Activated effector memory CD4-positive, alpha-beta T cell treated with anti-CD3 and anti-CD28 coated beads, Interleukin-2, amount 50 U/mL, for 16 hours (primary cell): Measurements from ENCODE around the gene SIRT5.
A peak's percentile ranks its signal among the peaks of the same experiment; 100 is the strongest.

Experiments
- DNase-seq: peaks from one replicate; pipeline ENCODE4 v3.0.0-alpha.2; 2020

Gene SIRT5

GRCh38 chr6:13554929-13555333 lies 19.5 kb upstream of the SIRT5 start:
- no peak for DNase-seq

GRCh38 chr6:13557841-13558240 lies 16.6 kb upstream of the SIRT5 start:
- DNase-seq, result no peak

- no peak for DNase-seq
These were observed 15.7 kb upstream of the SIRT5 start for GRCh38 chr6:13558718-13559117.

GRCh38 chr6:13559251-13559650 lies 15.2 kb upstream of the SIRT5 start:
- no peak for DNase-seq

- no peak for DNase-seq
These were observed 14.3 kb upstream of the SIRT5 start for GRCh38 chr6:13559968-13560650.

- DNase-seq, result no peak
These were observed 13.8 kb upstream of the SIRT5 start for GRCh38 chr6:13560651-13561044.

GRCh38 chr6:13561624-13562267 lies 12.7 kb upstream of the SIRT5 start:
- DNase-seq, result no peak

GRCh38 chr6:13563009-13563408 lies 11.4 kb upstream of the SIRT5 start:
- no peak for DNase-seq

- DNase-seq, result no peak
These were observed 8.5 kb upstream of the SIRT5 start for GRCh38 chr6:13565921-13566320.

GRCh38 chr6:13566500-13566899 lies 7.9 kb upstream of the SIRT5 start:
- no peak for DNase-seq

GRCh38 chr6:13568970-13569369 lies 5.4 kb upstream of the SIRT5 start:
- no peak for DNase-seq

GRCh38 chr6:13572240-13572639 lies 2.2 kb upstream of the SIRT5 start:
- DNase-seq, result no peak

GRCh38 chr6:13572951-13573654 lies 1.3 kb upstream of the SIRT5 start:
- DNase-seq, result no peak

- peak; percentile 69 for DNase-seq
These were observed 711 bp upstream of the SIRT5 start for GRCh38 chr6:13573669-13574110.

GRCh38 chr6:13574149-13574570 lies 241 bp upstream of the SIRT5 start:
- peak; percentile 96 for DNase-seq

GRCh38 chr6:13575377-13575775 lies 975 bp downstream of the SIRT5 start:
- no peak for DNase-seq

GRCh38 chr6:13576017-13576416 lies 1.6 kb downstream of the SIRT5 start:
- DNase-seq, result no peak

- no peak for DNase-seq
These were observed 3.5 kb downstream of the SIRT5 start for GRCh38 chr6:13577926-13578325.

GRCh38 chr6:13579911-13580310 lies 5.5 kb downstream of the SIRT5 start:
- DNase-seq, result no peak

- no peak for DNase-seq
These were observed 7.4 kb downstream of the SIRT5 start for GRCh38 chr6:13581700-13582229.

GRCh38 chr6:13586603-13587542 lies 12.5 kb downstream of the SIRT5 start:
- no peak for DNase-seq

- DNase-seq, result no peak
These were observed 15.4 kb downstream of the SIRT5 start for GRCh38 chr6:13589801-13590200.
